H9 (cell line): ENCODE data around the gene COL27A1. TPM values are rescaled to one million over a fixed set of nuclear protein-coding genes. Genes with fewer than 3 reads are reported as not detected.

Experiments
- DNase-seq: peaks from one replicate; pipeline ENCODE4 v3.0.0-alpha.2; 2017
- H2AFZ ChIP-seq: one replicate; pipeline ENCODE4 v1.6.1; 2013; ENCODE audit warnings: mild to moderate bottlenecking, low read length, control low read depth, moderate library complexity
- H2AK5ac ChIP-seq: 2 replicates; pipeline ENCODE4 v1.6.1; 2013; ENCODE audit warnings: low read length, control low read depth, mixed read lengths; ENCODE audit not compliant: insufficient read length
- H2BK120ac ChIP-seq: one replicate; pipeline ENCODE4 v1.6.1; 2013; ENCODE audit warnings: low read depth, mild to moderate bottlenecking, low read length, control low read depth, inconsistent platforms; ENCODE audit not compliant: poor library complexity, severe bottlenecking
- H2BK12ac ChIP-seq: 2 replicates; pipeline ENCODE4 v1.6.1; 2013; ENCODE audit warnings: low read length, control low read depth, mixed read lengths, low read depth; ENCODE audit not compliant: insufficient read length
- H2BK15ac ChIP-seq: 2 replicates; pipeline ENCODE4 v1.6.1; 2013; ENCODE audit warnings: low read depth, low read length, control low read depth
- H2BK20ac ChIP-seq: one replicate; pipeline ENCODE4 v1.6.1; 2013; ENCODE audit warnings: low read depth, mild to moderate bottlenecking, low read length, control low read depth, inconsistent platforms; ENCODE audit not compliant: poor library complexity, severe bottlenecking
- H2BK5ac ChIP-seq: 2 replicates; pipeline ENCODE4 v1.6.1; 2013; ENCODE audit warnings: low read length, control low read depth, mixed read lengths; ENCODE audit not compliant: insufficient read length
- H3K14ac ChIP-seq: 2 replicates; pipeline ENCODE4 v1.6.1; 2013; ENCODE audit warnings: low read length, control low read depth; ENCODE audit not compliant: insufficient read depth
- H3K18ac ChIP-seq: 2 replicates; pipeline ENCODE4 v1.6.1; 2013; ENCODE audit warnings: low read depth, mild to moderate bottlenecking, mixed read lengths, low read length, control low read depth; ENCODE audit not compliant: insufficient read length
- H3K23ac ChIP-seq: 2 replicates; pipeline ENCODE4 v1.6.1; 2013; ENCODE audit warnings: low read length, control low read depth, mixed read lengths, low read depth; ENCODE audit not compliant: insufficient read length
- H3K23me2 ChIP-seq: 2 replicates; pipeline ENCODE4 v1.6.1; 2013; ENCODE audit warnings: low read depth, mild to moderate bottlenecking, mixed read lengths, low read length, control low read depth; ENCODE audit not compliant: insufficient read length, poor library complexity, severe bottlenecking
- H3K27ac ChIP-seq: 2 replicates; pipeline ENCODE4 v1.5.1; 2013; ENCODE audit warnings: low read length, control low read depth, mixed read lengths, low read depth; ENCODE audit not compliant: insufficient read length
- H3K27me3 ChIP-seq: 2 replicates; pipeline ENCODE4 v1.6.1; 2013; ENCODE audit warnings: low read length, control low read depth, inconsistent platforms; ENCODE audit not compliant: insufficient read depth
- H3K4ac ChIP-seq: 2 replicates; pipeline ENCODE4 v1.6.1; 2013; ENCODE audit warnings: low read depth, mild to moderate bottlenecking, control low read depth, inconsistent platforms, low read length, moderate library complexity
- H3K4me1 ChIP-seq: 2 replicates; pipeline ENCODE4 v1.6.1; 2013; ENCODE audit warnings: low read length, control low read depth, inconsistent platforms; ENCODE audit not compliant: insufficient read depth
- H3K4me2 ChIP-seq: 2 replicates; pipeline ENCODE4 v1.6.1; 2013; ENCODE audit warnings: low read length, control low read depth, mixed read lengths; ENCODE audit not compliant: insufficient read length, insufficient read depth
- H3K56ac ChIP-seq: 2 replicates; pipeline ENCODE4 v1.6.1; 2013; ENCODE audit warnings: low read depth, mild to moderate bottlenecking, mixed read lengths, low read length, control low read depth; ENCODE audit not compliant: insufficient read length
- H3K79me1 ChIP-seq: 2 replicates; pipeline ENCODE4 v1.6.1; 2013; ENCODE audit warnings: low read depth, mild to moderate bottlenecking, moderate library complexity, low read length, control low read depth, inconsistent platforms; ENCODE audit not compliant: insufficient read depth, poor library complexity, severe bottlenecking
- H3K79me2 ChIP-seq: 2 replicates; pipeline ENCODE4 v1.6.1; 2013; ENCODE audit warnings: low read length, control low read depth, inconsistent platforms; ENCODE audit not compliant: insufficient read depth
- H3K9ac ChIP-seq: 2 replicates; pipeline ENCODE4 v1.6.1; 2013; ENCODE audit warnings: low read length, control low read depth, mixed read lengths; ENCODE audit not compliant: insufficient read length; ENCODE audit errors: extremely low read depth
- H3K9me3 ChIP-seq: one replicate; pipeline ENCODE4 v1.6.1; 2013; ENCODE audit warnings: low read depth, low read length, inconsistent platforms; ENCODE audit not compliant: control insufficient read depth
- H3T11ph ChIP-seq: one replicate; pipeline ENCODE4 v1.6.1; 2013; ENCODE audit warnings: mild to moderate bottlenecking, low read length, control low read depth, inconsistent platforms
- H4K20me1 ChIP-seq: one replicate; pipeline ENCODE4 v1.6.1; 2013; ENCODE audit not compliant: control insufficient read depth, insufficient read length, insufficient read depth
- H4K5ac ChIP-seq: 2 replicates; pipeline ENCODE4 v1.6.1; 2013; ENCODE audit warnings: low read depth, mild to moderate bottlenecking, mixed read lengths, low read length, control low read depth; ENCODE audit not compliant: insufficient read length
- H4K8ac ChIP-seq: replicated peaks from 2 replicates; pipeline ENCODE4 v1.6.1; 2013; ENCODE audit warnings: low read length, control low read depth, mixed read lengths, low read depth; ENCODE audit not compliant: insufficient read length
- H4K91ac ChIP-seq: 2 replicates; pipeline ENCODE4 v1.6.1; 2013; ENCODE audit warnings: low read depth, mild to moderate bottlenecking, moderate library complexity, mixed read lengths, low read length, control low read depth; ENCODE audit not compliant: insufficient read length
- H3K27ac Mint-ChIP-seq, 3 experiments: 2 replicates in 2 of 3; 3 replicates in 1 of 3; pipeline ENCODE4 v1.8.0; 2020 to 2021; ENCODE audit warnings: mixed read lengths in 3 of 3, mild to moderate bottlenecking in 1 of 3, moderate library complexity in 1 of 3
- H3K27me3 Mint-ChIP-seq: 2 replicates; pipeline ENCODE4 v1.8.0; 2021; ENCODE audit warnings: low read depth, mild to moderate bottlenecking, moderate library complexity, mixed read lengths
- H3K36me3 Mint-ChIP-seq, 3 experiments: 2 replicates in 2 of 3; 3 replicates in 1 of 3; pipeline ENCODE4 v1.8.0; 2020 to 2021; ENCODE audit warnings: low read depth in 3 of 3, mixed read lengths in 3 of 3; ENCODE audit not compliant: insufficient read depth in 1 of 3
- H3K4me1 Mint-ChIP-seq, 2 experiments: 2 replicates each; pipeline ENCODE4 v1.8.0; 2020; ENCODE audit warnings: mixed read lengths in 2 of 2
- H3K4me3 Mint-ChIP-seq, 2 experiments: 2 replicates in 1 of 2; 3 replicates in 1 of 2; pipeline ENCODE4 v1.8.0; 2020 to 2021; ENCODE audit warnings: mild to moderate bottlenecking in 2 of 2, mixed read lengths in 2 of 2, moderate library complexity in 1 of 2
- H3K9me3 Mint-ChIP-seq, 2 experiments: 2 replicates in 1 of 2; 3 replicates in 1 of 2; pipeline ENCODE4 v1.8.0; 2020; ENCODE audit warnings: mild to moderate bottlenecking in 2 of 2, mixed read lengths in 2 of 2, moderate library complexity in 1 of 2
- CTCF ChIP-seq: fragments of 200-600 bp; sonication (generic); conservative IDR thresholded peaks from 3 replicates; pipeline ENCODE4 v1.8.0; 2021; ENCODE audit warnings: antibody characterized with exemption, mild to moderate bottlenecking
- WGBS: extraction: QIAGEN DNeasy Blood & Tissue Kit; methylation state at CpG from one replicate; pipeline ENCODE4 v1.1.7; 2013; ENCODE audit warnings: missing lambda C conversion rate, low lambda C conversion rate, mixed read lengths; ENCODE audit not compliant: insufficient read length; ENCODE audit errors: extremely low coverage; 5-methylcytosine and 5-hydroxymethylcytosine counted together
- total RNA-seq: library from RNA; stranded (reverse); gene quantifications from 2 replicates; pipeline ENCODE4 v1.2.1, GENCODE V29; 2021

Gene COL27A1
- total RNA-seq, 1 experiment from 2014 or later = 17.9 TPM

- Histone ChIP-seq H3K14ac (no peak overlapping the region), H3K4ac (no peak overlapping the region), H3K79me1 (no peaks in the 10 kb centered on the region), H4K91ac (no peak overlapping the region), H2BK15ac (no peak overlapping the region), H2AK5ac (no peak overlapping the region), H3K79me2 (no peaks in the 10 kb centered on the region), H3K23me2 (no peaks in the 10 kb centered on the region), H2AFZ (no peak overlapping the region), H3K56ac (no peak overlapping the region), H3K9ac (no peak overlapping the region), H4K8ac (no peak overlapping the region), H3K18ac (no peak overlapping the region), H3K27me3 (no peaks in the 10 kb centered on the region), H3T11ph (no peak overlapping the region), H3K27ac (no peak overlapping the region), H3K4me2 (no peak overlapping the region), H2BK20ac (no peak overlapping the region), H2BK12ac (no peak overlapping the region), H3K9me3 (no peaks in the 10 kb centered on the region), H3K4me1 (no peaks in the 10 kb centered on the region), H2BK5ac (no peak overlapping the region), H2BK120ac (no peak overlapping the region), H3K23ac (no peak overlapping the region), H4K5ac (no peak overlapping the region), H4K20me1 (no peaks in the 10 kb centered on the region)
- no peaks in the 10 kb centered on the region for H3K27me3 Mint-ChIP-seq
- no peak for DNase-seq
- no CpG with 5 or more reads among the region's 15 CpGs for WGBS
- H3K4me1 Mint-ChIP-seq = peaks cover 4 to 7% of the 10 kb centered on the region in 2 experiments; a peak in 2 of 4 replicates
- H3K9me3 Mint-ChIP-seq = no peaks in the 10 kb centered on the region
- no peak overlapping the region; a peak in 1 of 7 replicates for H3K27ac Mint-ChIP-seq
- H3K36me3 Mint-ChIP-seq = peaks cover 0 to 7% (median 2%) of the 10 kb centered on the region in 3 experiments; a peak in 3 of 7 replicates
- no peak for TF ChIP-seq CTCF
- H3K4me3 Mint-ChIP-seq = no peak overlapping the region
Measured at GRCh38 chr9:114301798-114302565, 146.6 kb downstream of the COL27A1 start.
